ENCODE results near the gene CD58. TPM values are rescaled to one million over a fixed set of nuclear protein-coding genes. Genes with fewer than 3 reads are reported as not detected.
"Not testable (repeated sequence)": the region's sequence is repeated elsewhere in the genome, so short reads cannot be mapped to it uniquely, and the experiment has no call there.

Gene CD58
- total RNA-seq, 4 donors from 2014 or later = 25.3 to 40.9 (median 28.9) TPM

DNA sequence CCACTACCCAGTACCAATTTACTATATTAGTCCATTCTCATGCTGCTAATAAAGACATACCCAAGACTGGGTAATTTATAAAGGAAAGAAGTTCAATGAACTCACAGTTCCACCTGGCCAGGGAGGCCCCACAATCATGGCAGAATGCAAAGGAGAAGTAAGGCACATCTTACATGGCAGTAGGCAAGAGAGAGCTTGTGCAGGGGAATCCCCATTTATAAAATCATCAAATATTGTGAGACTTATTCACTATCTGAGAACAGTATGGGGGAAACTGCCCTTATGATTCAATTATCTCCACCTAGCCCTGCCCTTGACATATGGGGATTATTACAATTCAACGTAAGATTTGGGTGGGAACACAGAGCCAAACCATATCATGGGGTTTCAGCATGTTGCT lies 6.4 kb downstream of the CD58 start:
- 94 to 100% methylated on average over 1 of the region's 1 CpG for WGBS, 2 donors
- intact Hi-C loops (cut with DNase I; ENCODE audit: low total_unique reads) = no loop called here
- no peak overlapping the region for H3K4me3 ChIP-seq (ENCODE audit: low read depth, poor library complexity, severe bottlenecking)
- no peak for DNase-seq (ENCODE audit: low spot score in 2 of 2)
- TF ChIP-seq, protein P1, sequence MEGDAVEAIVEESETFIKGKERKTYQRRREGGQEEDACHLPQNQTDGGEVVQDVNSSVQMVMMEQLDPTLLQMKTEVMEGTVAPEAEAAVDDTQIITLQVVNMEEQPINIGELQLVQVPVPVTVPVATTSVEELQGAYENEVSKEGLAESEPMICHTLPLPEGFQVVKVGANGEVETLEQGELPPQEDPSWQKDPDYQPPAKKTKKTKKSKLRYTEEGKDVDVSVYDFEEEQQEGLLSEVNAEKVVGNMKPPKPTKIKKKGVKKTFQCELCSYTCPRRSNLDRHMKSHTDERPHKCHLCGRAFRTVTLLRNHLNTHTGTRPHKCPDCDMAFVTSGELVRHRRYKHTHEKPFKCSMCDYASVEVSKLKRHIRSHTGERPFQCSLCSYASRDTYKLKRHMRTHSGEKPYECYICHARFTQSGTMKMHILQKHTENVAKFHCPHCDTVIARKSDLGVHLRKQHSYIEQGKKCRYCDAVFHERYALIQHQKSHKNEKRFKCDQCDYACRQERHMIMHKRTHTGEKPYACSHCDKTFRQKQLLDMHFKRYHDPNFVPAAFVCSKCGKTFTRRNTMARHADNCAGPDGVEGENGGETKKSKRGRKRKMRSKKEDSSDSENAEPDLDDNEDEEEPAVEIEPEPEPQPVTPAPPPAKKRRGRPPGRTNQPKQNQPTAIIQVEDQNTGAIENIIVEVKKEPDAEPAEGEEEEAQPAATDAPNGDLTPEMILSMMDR (IDR thresholded peaks at IDR 0.05) = no peak
- no peak for TF ChIP-seq POLR2A (IDR thresholded peaks at IDR 0.05)

GRCh38 chr1:116562465-116562864 lies 8.4 kb downstream of the CD58 start:
- intact Hi-C loops (cut with DNase I; ENCODE audit: low total_unique reads); DNase-seq (ENCODE audit: low spot score in 2 of 2); H3K4me3 ChIP-seq (ENCODE audit: low read depth, poor library complexity, severe bottlenecking): not testable (repeated sequence)
- WGBS, 2 donors = 90 to 95% methylated on average over 4 of the region's 4 CpGs

- intact Hi-C loops (cut with DNase I; ENCODE audit: low total_unique reads) = no loop called here
- no peak overlapping the region for H3K4me3 ChIP-seq (ENCODE audit: low read depth, poor library complexity, severe bottlenecking)
- TF ChIP-seq POLR2A (IDR thresholded peaks at IDR 0.05) = no peak
- TF ChIP-seq, protein P1 (IDR thresholded peaks at IDR 0.05) = no peak
- no peak for DNase-seq (ENCODE audit: low spot score in 2 of 2)
Observed at GRCh38 chr1:116561563-116561962, 9.3 kb downstream of the CD58 start.

GRCh38 chr1:116560704-116561490 lies 9.9 kb downstream of the CD58 start:
- 78 to 83% methylated on average over 4 of the region's 4 CpGs for WGBS, 2 donors
- TF ChIP-seq POLR2A (IDR thresholded peaks at IDR 0.05) = no peak
- TF ChIP-seq, protein P1 (IDR thresholded peaks at IDR 0.05) = no peak
- H3K4me3 ChIP-seq (ENCODE audit: low read depth, poor library complexity, severe bottlenecking) = no peak overlapping the region
- intact Hi-C loops (cut with DNase I; ENCODE audit: low total_unique reads) = no loop called here
- no peak for DNase-seq (ENCODE audit: low spot score in 2 of 2)

DNA sequence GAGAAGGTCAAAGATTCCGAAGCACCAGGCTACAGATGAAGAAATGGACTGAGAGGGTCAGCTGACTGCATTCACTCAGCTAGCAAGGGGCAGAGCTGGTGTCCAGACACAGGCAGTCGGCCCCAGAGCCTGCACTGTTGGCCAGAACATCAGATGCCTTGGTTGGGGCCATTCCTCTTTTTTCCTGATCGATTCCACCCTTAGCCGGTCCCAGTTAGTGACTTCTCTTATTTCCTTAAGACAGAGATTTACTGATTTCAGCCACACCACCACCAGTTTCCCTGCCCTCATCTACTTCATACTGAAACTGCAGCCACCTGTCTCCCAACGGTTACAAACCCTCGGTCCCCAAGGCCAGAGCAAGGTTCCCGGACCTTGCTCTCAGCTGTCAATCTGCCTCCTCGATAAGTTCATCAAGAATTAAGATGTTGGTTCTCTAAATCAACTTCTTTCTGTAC lies 11.5 kb downstream of the CD58 start:
- intact Hi-C loops (cut with DNase I; ENCODE audit: low total_unique reads) = no loop called here
- WGBS, 2 donors = 84 to 85% methylated on average over 8 of the region's 8 CpGs
- H3K4me3 ChIP-seq (ENCODE audit: low read depth, poor library complexity, severe bottlenecking) = no peak overlapping the region
- TF ChIP-seq, protein P1 (IDR thresholded peaks at IDR 0.05) = no peak
- TF ChIP-seq POLR2A (IDR thresholded peaks at IDR 0.05) = no peak
- DNase-seq (ENCODE audit: low spot score in 2 of 2) = no peak

- intact Hi-C loops (cut with DNase I; ENCODE audit: low total_unique reads) = no loop called here
- no peak for DNase-seq (ENCODE audit: low spot score in 2 of 2)
- TF ChIP-seq, protein P1 (IDR thresholded peaks at IDR 0.05) = no peak
- TF ChIP-seq POLR2A (IDR thresholded peaks at IDR 0.05) = no peak
- no peak overlapping the region for H3K4me3 ChIP-seq (ENCODE audit: low read depth, poor library complexity, severe bottlenecking)
- WGBS, 2 donors = 92 to 96% methylated on average over 1 of the region's 1 CpG
Observed at GRCh38 chr1:116558571-116558970, 12.3 kb downstream of the CD58 start.
